DMS53 treated with DMSO at 0.1 percent for 48 hours (cell line): ENCODE data around the gene SLC22A15.
"Not testable (repeated sequence)": the region's sequence is repeated elsewhere in the genome, so short reads cannot be mapped to it uniquely, and the experiment has no call there.

ENCODE experiments used
- DNase-seq: peaks from one replicate; lab custom pipeline; 2025; ENCODE audit not compliant: unreplicated experiment; lab: John Stamatoyannopoulos, UW

SLC22A15 gene

DNA sequence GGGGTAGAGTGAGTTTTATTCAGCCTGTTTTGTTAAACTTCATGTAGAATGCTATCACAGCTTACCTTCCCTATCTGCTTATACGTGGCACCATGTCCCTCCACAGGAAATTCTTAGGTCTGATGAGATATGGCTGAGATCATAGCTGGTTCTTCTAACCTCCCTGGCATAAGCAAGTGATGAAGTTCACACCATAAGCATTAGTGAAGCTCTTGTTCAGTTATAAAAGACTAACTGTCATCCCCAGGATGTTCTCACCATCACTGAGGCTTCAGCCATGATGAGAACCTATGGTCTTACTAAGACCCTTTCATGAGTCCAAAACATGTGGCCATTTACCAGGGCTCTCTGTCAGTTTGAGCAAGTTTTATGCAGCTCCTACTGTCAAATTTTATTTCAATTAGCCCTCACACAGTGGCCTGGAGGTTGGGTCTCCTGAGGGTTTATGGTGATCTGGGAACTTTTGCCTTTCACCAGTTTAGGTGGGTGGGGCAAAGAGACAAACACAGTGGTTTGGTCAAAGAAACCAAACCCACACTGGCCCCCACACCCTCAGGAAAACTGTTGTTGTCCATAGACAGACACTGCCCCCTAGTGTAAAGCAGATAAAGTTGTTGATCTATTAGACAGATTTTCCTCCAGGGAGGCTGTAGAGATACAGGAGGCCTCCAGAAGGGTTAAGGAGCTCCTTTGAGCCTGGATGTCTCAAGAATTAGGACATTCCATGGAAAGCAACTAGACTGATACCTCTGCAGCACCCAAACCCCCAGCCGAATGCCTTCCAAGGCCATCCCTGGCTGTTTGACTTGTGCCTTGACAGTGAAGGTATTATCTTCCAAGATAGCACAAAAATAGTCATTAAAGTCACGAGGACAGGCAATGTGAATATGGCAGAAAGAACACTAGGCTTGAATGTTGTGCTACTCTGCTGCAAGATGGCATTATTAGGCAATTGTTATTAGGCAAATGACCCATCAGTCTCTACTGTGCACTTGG lies 5.0 kb downstream of the SLC22A15 start:
- DNase-seq, result no peak

DNA sequence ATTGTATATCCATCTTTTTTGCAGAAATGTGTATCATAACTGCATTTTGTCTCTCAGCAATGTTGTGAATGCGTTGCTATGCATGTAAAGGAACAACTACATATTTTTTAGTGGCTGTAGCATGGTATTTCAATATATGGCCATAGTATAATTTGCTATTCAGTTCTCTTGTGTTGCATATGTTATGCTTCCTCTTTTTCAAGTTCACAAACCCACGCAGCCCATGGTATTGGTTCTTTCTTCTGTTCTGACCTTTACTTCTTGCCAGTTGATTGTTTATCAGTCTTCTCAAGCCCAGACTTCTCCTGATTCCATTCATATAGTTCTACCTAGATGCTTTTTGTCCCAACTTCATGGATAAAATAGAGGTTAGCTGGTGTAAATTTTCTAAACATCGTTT lies 6.1 kb downstream of the SLC22A15 start:
- no peak for DNase-seq

DNA sequence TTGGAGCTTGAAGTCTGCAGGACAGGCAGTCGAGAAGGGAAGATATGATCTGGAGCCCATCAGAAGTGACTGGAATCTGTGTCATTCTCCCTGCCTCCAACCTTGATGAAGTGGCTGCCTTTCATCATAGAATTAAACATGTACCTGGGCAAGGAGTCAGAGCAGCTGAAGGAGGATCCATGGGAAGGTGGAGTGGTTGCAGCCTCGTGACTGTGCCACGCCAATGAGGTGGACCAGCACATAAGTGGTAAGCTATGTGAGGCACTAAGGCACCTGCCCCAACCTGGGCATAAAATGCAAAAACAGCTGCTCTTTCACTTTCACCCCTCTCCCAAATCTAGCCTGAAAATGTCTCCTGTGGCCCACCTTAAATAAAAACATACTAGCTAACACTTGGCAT lies 7.3 kb downstream of the SLC22A15 start:
- no peak for DNase-seq

DNA sequence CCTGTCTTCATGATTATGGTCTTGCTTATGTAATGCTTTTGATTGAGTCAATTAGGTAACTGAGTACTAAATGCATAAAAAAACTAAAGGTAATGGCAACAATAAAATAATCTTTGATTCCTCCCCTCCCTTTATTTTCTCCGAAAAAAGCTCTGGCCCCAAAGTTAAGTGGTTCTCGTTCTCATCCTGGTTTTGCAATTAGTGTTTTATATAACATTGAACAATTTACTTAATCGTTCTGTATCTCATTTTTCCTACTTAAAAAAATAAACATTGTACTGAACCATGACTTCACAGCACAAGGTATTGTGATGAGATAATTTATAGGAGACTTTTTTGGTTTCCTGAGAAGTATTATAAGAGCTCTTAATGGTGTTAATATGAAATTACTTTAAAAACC lies 11.3 kb downstream of the SLC22A15 start:
- DNase-seq, result no peak

DNA sequence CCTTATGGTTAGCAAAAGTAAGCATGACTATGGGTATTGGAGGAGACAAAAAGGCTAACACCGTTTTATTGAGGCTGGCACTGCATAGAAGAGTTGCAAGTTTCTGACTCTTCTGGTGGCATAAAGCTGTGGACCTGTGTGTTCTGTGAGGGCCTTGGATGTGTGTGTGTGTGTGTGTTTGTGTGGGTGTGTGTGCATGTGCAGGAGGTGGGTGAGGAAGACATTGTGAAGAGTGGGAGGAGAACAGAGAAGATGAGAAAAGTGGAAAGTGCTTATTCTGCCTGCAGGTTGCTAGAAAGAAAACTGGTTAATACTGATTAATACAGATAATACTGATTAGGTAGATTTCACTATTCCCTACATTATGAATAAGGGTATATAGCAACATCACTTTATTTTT lies 12.6 kb downstream of the SLC22A15 start:
- DNase-seq, result no peak

DNA sequence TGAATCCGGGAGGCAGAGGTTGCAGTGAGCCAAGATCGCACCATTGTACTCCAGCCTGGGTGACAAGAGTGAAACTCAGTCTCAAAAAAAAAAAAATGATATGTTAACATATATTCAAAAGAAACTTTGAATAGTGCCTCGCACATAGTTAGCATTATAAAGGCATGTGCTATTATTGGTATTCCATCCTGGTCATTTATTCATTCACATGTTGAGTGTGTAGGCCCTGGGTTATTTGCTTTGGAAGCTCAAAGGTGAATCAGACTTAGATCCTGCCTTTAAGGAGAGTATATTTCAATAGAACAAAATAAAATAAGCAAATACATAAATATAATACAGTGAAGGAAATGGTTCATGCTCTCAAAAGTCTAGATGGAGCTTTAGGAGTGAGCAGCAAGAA lies 13.4 kb downstream of the SLC22A15 start:
- DNase-seq, result no peak

DNA sequence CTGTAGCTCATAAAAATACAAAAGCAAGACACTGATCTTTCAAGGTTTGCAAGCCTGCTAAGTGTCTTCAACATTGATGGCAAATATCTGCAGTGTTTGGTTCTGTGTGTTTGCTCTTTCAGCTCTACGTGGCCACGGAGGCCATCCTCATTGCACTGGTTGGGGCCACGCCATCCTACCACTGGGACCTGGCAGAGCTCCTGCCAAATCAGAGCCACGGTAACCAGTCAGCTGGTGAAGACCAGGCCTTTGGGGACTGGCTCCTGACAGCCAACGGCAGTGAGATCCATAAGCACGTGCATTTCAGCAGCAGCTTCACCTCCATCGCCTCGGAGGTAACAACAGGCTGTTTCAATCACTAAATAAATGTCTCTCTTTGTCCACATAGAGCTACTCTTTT lies 15.6 kb downstream of the SLC22A15 start:
- no peak for DNase-seq

DNA sequence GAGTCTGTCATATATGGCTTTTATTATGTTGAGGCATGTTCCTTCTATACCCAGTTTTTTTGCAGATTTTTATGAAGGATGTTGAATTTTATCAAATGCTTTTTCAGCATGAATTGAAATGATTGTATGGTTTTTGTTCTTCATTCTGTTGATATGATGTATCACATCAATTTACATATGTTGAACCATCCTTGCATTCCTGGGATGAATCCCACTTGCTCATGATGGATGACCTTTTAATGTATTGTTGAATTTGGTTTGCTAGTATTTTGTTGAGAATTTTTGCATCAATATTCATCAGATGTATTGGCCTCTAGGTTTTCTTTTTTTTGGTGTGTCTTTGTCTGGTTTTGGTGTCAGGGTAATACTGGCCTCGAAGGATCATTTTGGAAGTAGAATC lies 21.6 kb downstream of the SLC22A15 start:
- not testable (repeated sequence) for DNase-seq

DNA sequence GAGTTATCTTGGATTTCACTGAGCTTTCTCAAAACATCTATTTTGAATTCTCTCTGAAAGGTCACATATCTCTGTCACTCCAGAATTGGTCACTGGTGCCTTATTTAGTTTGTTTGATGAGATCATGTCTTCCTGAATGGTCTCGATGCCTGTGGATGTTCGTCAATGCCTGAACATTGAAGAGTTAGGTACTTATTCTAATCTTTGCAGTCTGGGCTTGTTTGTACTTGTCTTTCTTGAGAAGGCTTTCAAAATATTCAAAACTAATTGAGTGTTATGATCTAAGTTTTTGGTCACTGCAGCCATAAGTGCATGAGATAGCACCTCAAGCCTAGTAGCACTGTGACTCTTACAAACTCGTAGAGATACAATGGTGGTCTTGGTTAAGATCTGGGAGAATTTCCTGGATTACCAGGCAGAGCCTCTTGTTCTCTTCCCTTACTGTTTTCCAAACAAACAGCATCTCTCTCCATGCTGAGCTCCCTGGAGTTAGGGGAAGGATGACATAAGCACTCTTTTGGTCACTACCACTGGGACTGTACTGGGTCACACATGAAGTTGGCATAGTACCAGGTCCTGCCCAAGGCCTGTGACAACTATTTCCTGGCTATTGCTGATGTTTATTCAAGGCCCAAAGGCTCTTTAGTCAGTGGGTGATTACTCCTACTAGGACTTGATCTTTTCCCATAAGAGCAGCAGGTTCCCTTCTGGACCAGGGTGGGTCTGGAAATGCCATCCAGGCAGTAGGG lies 25.6 kb downstream of the SLC22A15 start:
- no peak for DNase-seq

DNA sequence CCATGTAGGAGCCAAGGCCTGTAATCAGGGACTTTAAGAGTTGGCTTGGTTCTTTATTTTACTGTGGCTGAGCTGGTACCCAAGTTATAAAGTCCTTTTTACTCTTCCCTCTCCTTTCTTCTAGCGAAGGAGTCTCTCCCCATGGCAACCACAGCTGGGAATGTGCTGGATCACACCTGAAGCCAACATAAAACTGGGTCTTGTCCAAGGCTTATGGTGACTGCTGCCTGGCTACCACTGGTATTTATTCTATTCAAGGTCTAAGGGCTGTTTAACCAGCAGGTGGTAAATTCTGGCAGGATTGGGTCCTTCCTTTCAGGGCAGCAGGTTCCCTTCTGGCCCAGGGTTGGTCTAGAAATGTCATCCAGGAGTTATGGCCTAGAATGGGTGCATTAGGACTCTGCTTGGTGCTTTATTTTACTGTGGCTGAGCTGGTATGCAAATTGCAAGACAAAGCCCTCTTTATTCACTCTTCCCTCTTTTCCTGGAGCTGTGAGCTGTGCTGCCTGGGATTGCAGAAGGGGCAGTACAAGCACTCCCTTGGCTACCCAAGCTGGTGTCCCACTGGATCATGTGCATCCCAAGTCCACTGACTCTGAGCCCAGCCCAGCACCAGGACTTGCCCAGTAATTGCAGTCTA lies 26.6 kb downstream of the SLC22A15 start:
- no peak for DNase-seq

DNA sequence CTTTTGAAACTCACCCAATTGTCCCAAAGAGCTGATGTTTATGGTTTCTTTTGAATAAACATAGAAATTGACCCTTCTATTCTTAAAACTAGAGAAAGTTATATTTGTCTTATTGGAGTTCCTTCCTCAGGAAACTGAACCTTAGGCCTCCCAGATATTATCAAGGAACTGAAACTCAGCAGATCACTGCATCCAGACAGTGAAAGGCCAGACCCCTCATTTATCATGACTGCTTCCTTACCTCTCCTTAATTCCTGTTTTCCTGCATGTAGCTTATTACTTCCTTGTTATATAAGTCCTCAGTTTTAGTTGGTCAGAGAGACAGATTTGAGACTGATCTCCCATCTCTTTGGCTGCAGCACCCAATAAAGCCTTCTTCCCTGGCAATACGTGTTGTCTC lies 27.5 kb downstream of the SLC22A15 start:
- no peak for DNase-seq

DNA sequence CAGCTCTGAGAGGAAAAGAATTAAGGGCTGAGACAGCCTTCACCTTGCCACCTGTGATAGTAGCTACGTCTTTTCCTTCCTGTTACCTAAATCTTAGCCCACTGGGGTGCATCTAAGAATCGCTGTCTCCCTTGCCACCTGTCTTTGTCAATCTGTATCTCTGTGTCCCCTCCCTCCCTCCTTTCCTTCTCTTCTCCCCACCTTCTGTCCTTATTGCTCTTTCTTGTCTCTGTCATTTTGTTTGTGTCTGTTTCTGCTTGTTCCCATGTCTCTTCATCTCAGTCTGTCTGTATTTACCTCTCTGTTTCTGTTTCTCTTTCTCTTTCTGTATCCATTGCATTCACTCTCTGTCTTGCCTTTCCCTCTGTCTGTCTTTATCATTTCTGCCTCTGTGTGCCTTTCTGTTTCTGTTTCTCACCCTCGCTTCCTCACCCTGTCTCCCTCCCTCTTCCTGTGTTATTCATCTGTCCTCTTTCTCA lies 30.2 kb downstream of the SLC22A15 start:
- DNase-seq, result no peak

DNA sequence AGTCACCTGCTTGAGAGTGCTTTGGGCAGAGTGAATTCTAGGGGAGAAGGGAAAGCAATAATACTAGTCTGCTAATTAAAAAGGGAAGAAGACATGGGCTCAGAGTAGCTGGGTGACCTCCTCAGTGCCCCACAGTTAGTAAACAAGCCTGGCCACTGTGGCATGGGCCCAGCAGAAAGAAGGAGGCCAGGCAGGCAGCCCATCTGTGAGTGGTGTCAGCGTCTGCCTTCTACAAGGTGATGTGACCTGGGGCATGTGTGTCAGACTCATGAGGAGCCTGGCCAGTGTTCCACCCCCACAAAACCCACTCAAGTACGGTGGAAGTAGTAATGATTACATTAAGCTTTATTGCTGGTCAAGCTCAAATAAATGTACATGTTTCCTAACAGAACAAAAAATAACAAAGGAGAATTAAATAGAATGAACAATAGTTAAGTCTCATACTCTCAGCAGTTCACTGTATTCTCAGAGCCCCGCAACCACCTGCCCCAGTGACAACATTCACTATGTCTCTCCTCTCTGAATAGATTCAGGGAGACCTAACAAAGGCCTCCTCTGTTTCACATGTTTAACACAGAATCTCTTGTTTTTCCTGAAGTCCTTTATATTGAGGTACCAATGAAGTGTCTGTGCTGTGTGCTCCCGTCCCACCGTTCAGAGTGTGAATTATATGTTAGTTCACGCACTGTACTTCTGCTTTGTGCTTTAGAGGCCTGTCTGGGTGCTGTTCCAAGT lies 32.5 kb downstream of the SLC22A15 start:
- DNase-seq, result no peak

DNA sequence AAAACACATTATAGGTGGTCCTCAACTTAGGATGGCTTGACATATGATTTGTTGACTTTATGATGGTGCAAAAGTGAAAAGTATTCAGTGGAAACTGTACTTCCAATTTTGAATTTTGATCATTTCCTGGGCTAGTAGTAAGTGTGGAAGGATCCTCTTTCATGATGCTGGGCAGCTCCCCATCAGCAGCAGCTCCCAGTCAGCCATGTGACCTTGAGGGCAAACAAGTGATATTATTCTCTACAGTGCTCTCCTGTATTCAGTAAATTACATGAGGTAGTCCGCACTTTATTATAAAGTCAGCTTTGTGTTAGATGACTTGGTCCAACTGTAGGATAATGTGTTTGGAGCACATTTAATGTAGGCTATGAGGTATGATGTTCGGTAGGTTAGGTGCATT lies 36.4 kb downstream of the SLC22A15 start:
- no peak for DNase-seq

DNA sequence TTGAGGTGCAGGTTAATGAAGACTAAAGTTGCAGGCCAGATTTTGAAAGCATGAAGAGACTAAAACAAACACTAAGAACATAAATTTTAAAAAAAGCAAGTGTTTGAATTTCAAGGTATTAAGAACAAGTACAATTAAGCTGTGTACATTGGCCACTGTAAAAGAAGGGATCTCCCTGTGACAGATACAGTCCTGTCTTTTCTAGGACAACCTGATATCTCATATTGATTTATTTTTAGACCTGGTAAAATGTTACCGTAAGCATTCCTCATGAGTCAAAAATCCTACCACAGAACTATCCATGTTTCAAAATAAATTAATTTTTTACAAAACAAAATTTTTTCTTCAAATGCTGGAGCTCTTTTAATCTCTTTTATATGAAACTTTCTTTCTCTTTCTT lies 39.4 kb downstream of the SLC22A15 start:
- DNase-seq, result no peak

DNA sequence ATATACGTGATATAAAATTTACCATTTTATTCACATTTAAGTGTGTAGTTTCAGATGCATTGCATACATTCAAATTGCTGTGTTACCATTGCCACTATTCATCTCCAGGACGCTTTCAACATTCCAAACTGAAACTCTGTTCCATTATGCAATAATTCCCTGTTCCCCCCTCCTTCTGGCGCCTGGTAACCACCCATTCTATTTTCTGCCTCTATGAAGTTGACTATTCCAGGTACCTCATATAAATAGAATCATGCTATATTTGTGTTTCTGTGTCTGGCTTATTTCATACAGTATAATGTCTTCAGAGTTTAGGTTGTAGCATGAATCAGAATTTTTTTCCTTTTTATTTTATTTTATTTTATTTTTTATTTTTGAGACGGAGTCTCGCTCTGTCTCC lies 41.7 kb downstream of the SLC22A15 start:
- DNase-seq, result no peak

DNA sequence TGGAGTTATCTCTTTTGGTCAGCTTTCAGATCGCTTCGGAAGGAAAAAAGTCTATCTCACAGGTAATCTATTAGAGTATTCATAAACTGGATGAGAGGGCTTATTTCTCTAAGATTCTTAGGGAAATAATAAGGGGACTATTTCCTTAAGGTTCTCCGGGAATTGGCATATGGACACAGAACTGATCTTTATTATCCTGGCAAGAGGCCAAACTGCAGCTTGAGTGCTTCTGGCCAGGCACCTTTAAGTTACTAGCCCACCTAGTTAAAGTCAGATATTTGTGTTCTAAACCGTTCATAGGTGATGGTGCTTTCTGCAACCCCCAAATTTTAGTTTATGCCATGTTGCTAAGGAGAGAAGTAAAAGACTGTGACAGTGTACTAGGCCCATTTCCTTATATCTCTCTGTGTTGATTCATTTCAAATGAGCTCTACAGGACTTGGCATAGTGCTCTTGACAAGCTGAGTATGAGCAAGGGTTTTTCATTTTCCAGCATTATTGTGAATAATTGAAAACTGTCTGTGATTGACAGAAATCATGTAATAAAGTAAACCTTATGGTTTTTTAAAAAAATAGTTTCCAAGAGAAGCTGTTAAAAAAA lies 43.4 kb downstream of the SLC22A15 start:
- no peak for DNase-seq

DNA sequence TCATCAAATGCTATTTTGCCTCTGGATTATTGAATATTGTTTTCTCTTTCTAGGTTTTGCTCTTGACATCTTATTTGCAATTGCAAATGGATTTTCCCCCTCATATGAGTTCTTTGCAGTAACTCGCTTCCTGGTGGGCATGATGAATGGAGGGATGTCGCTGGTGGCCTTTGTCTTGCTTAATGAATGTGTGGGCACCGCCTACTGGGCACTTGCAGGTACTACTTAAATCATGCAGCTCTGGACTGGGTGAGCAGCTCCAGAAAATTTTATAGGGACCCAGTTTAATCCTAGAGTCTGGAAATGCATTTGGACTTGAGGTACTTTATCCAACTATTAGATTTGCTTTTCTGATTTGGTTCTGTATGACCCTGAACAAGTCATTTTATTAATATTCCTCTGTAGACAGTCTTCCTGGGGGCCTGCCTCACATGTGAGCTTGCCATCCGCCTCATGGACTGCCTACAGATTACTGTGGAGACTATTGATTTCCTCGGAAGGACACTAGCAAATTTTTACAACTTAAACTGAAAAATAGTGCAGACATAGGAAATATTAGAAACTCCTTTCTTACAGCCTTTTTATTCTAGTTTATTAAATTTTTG lies 44.5 kb downstream of the SLC22A15 start:
- no peak for DNase-seq

DNA sequence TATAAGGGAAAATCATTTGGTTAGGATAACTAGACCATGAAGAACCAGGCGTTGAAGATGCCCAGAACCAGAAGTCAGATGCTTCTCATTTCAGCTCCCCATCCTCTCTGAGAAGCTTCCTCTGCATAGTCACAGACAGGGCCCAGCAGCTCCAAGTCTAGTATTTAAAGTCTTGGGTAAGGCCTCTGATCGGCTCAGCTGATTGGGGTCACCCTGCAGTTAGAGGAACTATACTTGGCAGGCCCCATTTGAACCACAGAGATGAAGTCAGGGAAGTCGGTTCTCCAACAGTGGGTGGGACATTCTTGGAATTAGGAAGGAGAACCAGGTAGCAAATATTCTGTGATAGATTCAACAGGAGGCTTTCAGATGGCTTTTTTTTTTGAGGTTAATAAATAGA lies 48.3 kb downstream of the SLC22A15 start:
- no peak for DNase-seq

DNA sequence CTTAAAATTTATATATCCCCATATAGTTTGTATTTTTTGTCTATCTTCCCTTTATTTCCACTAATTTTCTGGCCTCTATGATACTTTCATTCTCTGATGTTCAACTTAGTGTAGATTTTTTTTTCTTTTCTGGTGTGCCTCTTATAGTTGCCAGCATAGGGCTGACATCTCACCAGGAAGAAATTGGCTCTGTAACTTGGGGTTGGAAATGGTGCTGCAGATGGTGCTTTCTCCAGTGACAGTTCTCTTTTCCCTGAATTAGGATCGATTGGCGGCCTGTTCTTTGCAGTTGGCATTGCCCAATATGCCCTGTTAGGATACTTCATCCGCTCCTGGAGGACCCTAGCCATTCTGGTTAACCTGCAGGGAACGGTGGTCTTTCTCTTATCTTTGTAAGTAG lies 50.3 kb downstream of the SLC22A15 start:
- DNase-seq, result no peak
